CD8-positive, alpha-beta memory T cell (primary cell): Measurements from ENCODE around the gene TM7SF2. TPM values are rescaled to one million over a fixed set of nuclear protein-coding genes. Genes with fewer than 3 reads are reported as not detected.

Experiments
- CTCF ChIA-PET: fragments of 350-600 bp; sonication (Branson Sonifier 250); formaldehyde crosslinking; loops from one replicate; lab custom pipeline; 2021; ENCODE audit warnings: antibody characterized with exemption; lab: Charles Lee
- POLR2A ChIA-PET: fragments of 350-600 bp; sonication (Branson Sonifier 250); formaldehyde crosslinking; loops from one replicate; lab custom pipeline; 2021; ENCODE audit warnings: antibody characterized with exemption; lab: Charles Lee
- DNase-seq, 5 donors: peaks; one replicate each; pipeline versions ENCODE4 v3.0.0 to v3.0.0-alpha.2; 2020 to 2022; ENCODE audit warnings: mixed read lengths in 1 of 5
- H3K27ac ChIP-seq: one replicate; pipeline ENCODE4 v1.7.0; 2013; ENCODE audit warnings: low read depth, mild to moderate bottlenecking, low read length, moderate library complexity
- H3K27me3 ChIP-seq: 2 replicates; pipeline ENCODE4 v1.7.0; 2013; ENCODE audit warnings: low read length, mild to moderate bottlenecking; ENCODE audit not compliant: insufficient read depth, poor library complexity, severe bottlenecking
- H3K36me3 ChIP-seq: 2 replicates; pipeline ENCODE4 v1.7.0; 2013; ENCODE audit warnings: mild to moderate bottlenecking, low read length, moderate library complexity; ENCODE audit not compliant: insufficient read depth
- H3K4me1 ChIP-seq: 2 replicates; pipeline ENCODE4 v1.7.0; 2013; ENCODE audit warnings: mild to moderate bottlenecking, low read length, moderate library complexity; ENCODE audit not compliant: insufficient read depth
- H3K4me3 ChIP-seq: 2 replicates; pipeline ENCODE4 v1.7.0; 2013; ENCODE audit warnings: mild to moderate bottlenecking, low read length
- H3K9me3 ChIP-seq: 2 replicates; pipeline ENCODE4 v1.7.0; 2013; ENCODE audit warnings: mild to moderate bottlenecking, low read length
- H3K27ac Mint-ChIP-seq, 8 donors: one replicate each; pipeline ENCODE4 v1.8.0; 2020 to 2021; ENCODE audit warnings: mixed read lengths in 8 of 8, mild to moderate bottlenecking in 6 of 8, inconsistent platforms in 3 of 8, moderate library complexity in 3 of 8
- H3K27me3 Mint-ChIP-seq, 2 donors: one replicate each; pipeline ENCODE4 v1.8.0; 2020 to 2021; ENCODE audit warnings: mixed read lengths in 2 of 2, mild to moderate bottlenecking in 1 of 2, moderate library complexity in 1 of 2
- H3K36me3 Mint-ChIP-seq, 3 donors: one replicate each; pipeline ENCODE4 v1.8.0; 2020 to 2021; ENCODE audit warnings: mixed read lengths in 3 of 3, inconsistent platforms in 1 of 3, mild to moderate bottlenecking in 1 of 3
- H3K4me1 Mint-ChIP-seq, 3 donors: one replicate each; pipeline ENCODE4 v1.8.0; 2020 to 2021; ENCODE audit warnings: mixed read lengths in 3 of 3, inconsistent platforms in 1 of 3, mild to moderate bottlenecking in 1 of 3
- H3K4me3 Mint-ChIP-seq, 7 donors: one replicate each; pipeline ENCODE4 v1.8.0; 2020 to 2021; ENCODE audit warnings: mixed read lengths in 7 of 7, mild to moderate bottlenecking in 6 of 7, moderate library complexity in 4 of 7, inconsistent platforms in 2 of 7
- H3K9me3 Mint-ChIP-seq, 5 donors: one replicate each; pipeline ENCODE4 v1.8.0; 2020 to 2022; ENCODE audit warnings: mixed read lengths in 5 of 5, mild to moderate bottlenecking in 3 of 5, moderate library complexity in 2 of 5, inconsistent platforms in 1 of 5
- polyA plus RNA-seq: library from polyadenylated mRNA; unstranded; fragments of 300-500 nt; fragmentation: Illumina TruSeq; gene quantifications from one replicate; pipeline ENCODE4 v1.2.3, GENCODE V29; 2021
- total RNA-seq, 2 experiments: library from RNA; stranded (reverse); gene quantifications; one replicate each; pipeline ENCODE4 v1.2.3, GENCODE V29; 2021

TM7SF2 gene
- total and polyA plus RNA-seq, 3 experiments from 2014 or later = 11.1 to 17.9 (median 17.8) TPM

GRCh38 chr11:65104628-65105027 is 7.0 kb upstream of the TM7SF2 start:
- no peak overlapping the region for H3K27ac ChIP-seq

GRCh38 chr11:65107078-65107477 is 4.6 kb upstream of the TM7SF2 start:
- no peak overlapping the region for H3K4me3 Mint-ChIP-seq
- Histone ChIP-seq H3K9me3 (no peaks in the 10 kb centered on the region), H3K27me3 (no peaks in the 10 kb centered on the region), H3K4me1 (peaks cover 17% of the 10 kb centered on the region), H3K4me3 (no peak overlapping the region), H3K27ac (no peak overlapping the region), H3K36me3 (peaks cover 21% of the 10 kb centered on the region)
- no peaks in the 10 kb centered on the region for H3K27me3 Mint-ChIP-seq
- ChIA-PET CTCF (no interaction called here), POLR2A (no interaction called here)
- DNase-seq = no peak
- H3K9me3 Mint-ChIP-seq = no peaks in the 10 kb centered on the region
- H3K36me3 Mint-ChIP-seq = peaks cover 0 to 62% (median 9%) of the 10 kb centered on the region in 3 donors
- peaks cover 23 to 37% (median 31%) of the 10 kb centered on the region in 3 donors for H3K4me1 Mint-ChIP-seq
- H3K27ac Mint-ChIP-seq = peak overlapping the region in 2 of 8 donors; percentile 68 to 83

More at GRCh38 chr11:65104628-65105027, 7.0 kb upstream of the TM7SF2 start:
- no peaks in the 10 kb centered on the region for H3K27me3 ChIP-seq
- no peak overlapping the region for H3K4me3 ChIP-seq
- H3K9me3 ChIP-seq = no peaks in the 10 kb centered on the region
- ChIA-PET POLR2A (no interaction called here), CTCF (interaction anchor here (2.5 kb wide), 1 partner anchor 12 kb away, joined by 5 read pairs; the partner anchor contains the start of gene ZNHIT2)
- H3K27ac Mint-ChIP-seq = peak overlapping the region in 2 of 8 donors; percentile 73 to 76
- peak overlapping the region in 1 of 7 donors; percentile 51 for H3K4me3 Mint-ChIP-seq
- H3K36me3 ChIP-seq = peaks cover 18% of the 10 kb centered on the region
- peaks cover 7 to 19% (median 15%) of the 10 kb centered on the region in 3 donors for H3K4me1 Mint-ChIP-seq
- no peaks in the 10 kb centered on the region for H3K4me1 ChIP-seq
- H3K9me3 Mint-ChIP-seq = no peaks in the 10 kb centered on the region
- peaks cover 0 to 71% (median 9%) of the 10 kb centered on the region in 3 donors for H3K36me3 Mint-ChIP-seq
- no peak for DNase-seq
- peaks cover 0 to 2% of the 10 kb centered on the region in 2 donors for H3K27me3 Mint-ChIP-seq

DNA sequence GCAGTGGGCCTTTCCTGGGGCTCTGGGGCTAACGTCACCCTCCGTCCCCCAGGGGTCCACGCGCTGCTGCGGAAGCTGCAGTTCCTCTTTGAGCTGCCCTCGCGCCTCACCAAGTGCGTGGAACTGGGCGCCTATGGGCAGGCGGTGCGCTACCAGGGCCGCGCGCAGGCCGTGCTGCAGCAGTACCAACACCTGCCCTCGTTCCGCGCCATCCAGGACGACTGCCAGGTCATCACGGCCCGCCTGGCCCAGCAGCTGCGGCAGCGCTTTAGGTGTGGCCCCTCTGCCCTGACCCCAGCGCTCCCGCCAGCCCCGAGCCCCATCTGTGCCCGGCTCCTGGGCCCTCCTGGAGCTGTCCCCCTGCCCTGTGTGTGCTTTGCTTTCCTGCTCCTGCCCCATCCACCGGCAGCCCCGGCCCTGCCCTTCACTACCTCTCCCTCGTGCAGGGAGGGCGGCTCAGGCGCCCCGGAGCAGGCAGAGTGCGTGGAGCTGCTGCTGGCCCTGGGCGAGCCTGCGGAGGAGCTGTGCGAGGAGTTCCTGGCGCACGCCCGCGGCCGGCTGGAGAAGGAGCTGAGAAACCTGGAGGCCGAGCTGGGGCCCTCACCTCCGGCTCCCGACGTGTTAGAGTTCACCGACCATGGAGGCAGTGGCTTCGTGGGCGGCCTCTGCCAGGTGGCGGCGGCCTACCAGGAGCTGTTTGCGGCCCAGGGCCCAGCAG is 3.8 kb upstream of the TM7SF2 start:
- Histone ChIP-seq H3K27me3 (no peaks in the 10 kb centered on the region), H3K27ac (no peak overlapping the region), H3K9me3 (no peaks in the 10 kb centered on the region), H3K4me3 (no peak overlapping the region), H3K4me1 (peaks cover 20% of the 10 kb centered on the region), H3K36me3 (peaks cover 21% of the 10 kb centered on the region)
- POLR2A ChIA-PET = interaction anchor here (0.9 to 1.9 kb wide), 2 partner anchors 11 to 28 kb away, joined by 4 to 5 read pairs; partner anchors contain the start of gene VPS51
- no peak for DNase-seq
- no peak overlapping the region for H3K4me3 Mint-ChIP-seq
- peaks cover 23 to 42% (median 31%) of the 10 kb centered on the region in 3 donors for H3K4me1 Mint-ChIP-seq
- CTCF ChIA-PET = interaction anchor here (0.6 to 1.2 kb wide), 2 partner anchors 9 to 27 kb away, joined by 3 read pairs; partner anchors contain the start of gene ZNHIT2
- no peaks in the 10 kb centered on the region for H3K9me3 Mint-ChIP-seq
- peaks cover 0 to 55% (median 9%) of the 10 kb centered on the region in 3 donors for H3K36me3 Mint-ChIP-seq
- H3K27ac Mint-ChIP-seq = no peak overlapping the region
- H3K27me3 Mint-ChIP-seq = peaks cover 0 to under 1% of the 10 kb centered on the region in 2 donors

DNA sequence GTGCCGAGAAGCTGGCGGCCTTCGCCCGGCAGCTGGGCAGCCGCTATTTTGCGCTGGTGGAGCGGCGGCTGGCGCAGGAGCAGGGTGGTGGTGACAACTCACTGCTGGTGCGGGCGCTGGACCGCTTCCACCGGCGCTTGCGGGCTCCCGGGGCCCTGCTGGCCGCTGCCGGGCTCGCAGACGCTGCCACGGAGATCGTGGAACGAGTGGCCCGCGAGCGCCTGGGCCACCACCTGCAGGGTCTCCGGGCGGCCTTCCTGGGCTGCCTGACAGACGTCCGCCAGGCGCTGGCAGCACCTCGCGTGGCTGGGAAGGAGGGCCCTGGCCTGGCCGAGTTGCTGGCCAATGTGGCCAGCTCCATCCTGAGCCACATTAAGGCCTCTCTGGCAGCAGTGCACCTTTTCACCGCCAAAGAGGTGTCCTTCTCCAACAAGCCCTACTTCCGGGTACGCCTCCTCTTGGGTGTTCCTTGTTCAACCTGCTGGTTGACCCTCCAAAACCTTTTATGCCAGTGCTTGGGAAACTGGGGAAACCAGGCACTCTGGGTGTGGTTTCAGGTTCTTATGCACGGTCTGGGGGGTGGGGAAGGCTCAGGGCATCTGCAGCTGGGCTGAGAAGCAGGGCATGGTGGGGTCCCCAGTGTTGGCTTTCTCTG is 3.1 kb upstream of the TM7SF2 start:
- POLR2A ChIA-PET = interaction anchor here (0.6 to 1.9 kb wide), 3 partner anchors 9 to 27 kb away, joined by 4 to 5 read pairs (median 5); partner anchors contain the start of genes VPS51 and ZNHIT2
- H3K36me3 Mint-ChIP-seq = peaks cover 0 to 48% (median 9%) of the 10 kb centered on the region in 3 donors
- H3K4me1 Mint-ChIP-seq = peaks cover 30 to 42% (median 31%) of the 10 kb centered on the region in 3 donors
- H3K27me3 Mint-ChIP-seq = peaks cover 0 to 2% of the 10 kb centered on the region in 2 donors
- Histone ChIP-seq H3K27me3 (no peaks in the 10 kb centered on the region), H3K4me3 (no peak overlapping the region), H3K4me1 (peaks cover 27% of the 10 kb centered on the region), H3K36me3 (peaks cover 21% of the 10 kb centered on the region), H3K27ac (no peak overlapping the region), H3K9me3 (no peaks in the 10 kb centered on the region)
- H3K27ac Mint-ChIP-seq = no peak overlapping the region
- CTCF ChIA-PET = interaction anchor here (0.6 to 6.1 kb wide), 5 partner anchors 9 to 27 kb away, joined by 3 to 104 read pairs (median 3); partner anchors contain the start of genes FAU, MRPL49, VPS51 and ZNHIT2
- DNase-seq = no peak
- H3K4me3 Mint-ChIP-seq = no peak overlapping the region
- no peaks in the 10 kb centered on the region for H3K9me3 Mint-ChIP-seq

GRCh38 chr11:65109231-65110198 is 2.2 kb upstream of the TM7SF2 start:
- H3K27me3 Mint-ChIP-seq = peaks cover 0 to 2% of the 10 kb centered on the region in 2 donors
- POLR2A ChIA-PET = interaction anchor here (0.5 to 4.9 kb wide), 6 partner anchors 8 to 13 kb away, joined by 4 to 40 read pairs (median 5); partner anchors contain the start of genes FAU, MRPL49, VPS51 and ZNHIT2
- no peak for DNase-seq

DNA sequence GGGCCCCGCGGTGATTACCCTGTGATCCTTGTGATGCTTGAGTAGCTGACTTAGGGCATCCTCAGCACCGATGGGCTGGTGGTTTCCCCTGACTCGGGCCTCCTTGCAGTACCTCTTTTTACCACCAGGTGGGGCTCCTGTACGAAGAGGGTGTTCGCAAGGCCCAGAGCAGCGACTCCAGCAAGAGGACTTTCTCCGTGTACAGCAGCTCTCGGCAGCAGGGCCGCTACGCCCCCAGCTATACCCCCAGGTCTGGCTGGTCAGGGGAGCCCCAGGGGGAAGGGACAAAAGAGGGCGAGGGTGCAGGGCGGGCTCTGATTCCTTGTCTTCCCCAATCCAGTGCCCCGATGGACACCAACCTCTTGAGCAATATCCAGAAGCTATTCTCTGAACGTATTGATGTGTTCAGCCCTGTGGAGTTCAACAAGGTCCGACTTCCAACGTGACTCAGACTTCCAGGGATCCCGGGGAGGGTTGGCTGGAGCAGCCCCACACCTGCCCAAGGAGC is 1.3 kb upstream of the TM7SF2 start:
- H3K9me3 Mint-ChIP-seq = no peaks in the 10 kb centered on the region
- H3K27ac Mint-ChIP-seq = peak overlapping the region; percentile 50 to 95 (median 86)
- H3K4me3 ChIP-seq = no peak overlapping the region
- POLR2A ChIA-PET = interaction anchor here (0.5 to 4.9 kb wide), 8 partner anchors 10 to 358 kb away, joined by 3 to 40 read pairs (median 4); partner anchors contain the start of genes ARL2, FAU, MRPL49 and VPS51
- H3K9me3 ChIP-seq = no peaks in the 10 kb centered on the region
- peaks cover 33% of the 10 kb centered on the region for H3K4me1 ChIP-seq
- peaks cover 19% of the 10 kb centered on the region for H3K36me3 ChIP-seq
- peaks cover 0 to 2% of the 10 kb centered on the region in 2 donors for H3K27me3 Mint-ChIP-seq
- peak overlapping the region; percentile 15 for H3K27ac ChIP-seq
- H3K4me3 Mint-ChIP-seq = peak overlapping the region in 5 of 7 donors; percentile 29 to 84 (median 57)
- H3K4me1 Mint-ChIP-seq = peaks cover 30 to 46% (median 31%) of the 10 kb centered on the region in 3 donors
- CTCF ChIA-PET = interaction anchor here (0.7 to 6.1 kb wide), 22 partner anchors 10 to 345 kb away, joined by 3 to 104 read pairs (median 4); partner anchors contain the start of genes ARL2, CAPN1, CDC42EP2 and CDCA5
- H3K27me3 ChIP-seq = no peaks in the 10 kb centered on the region
- DNase-seq = peak; percentile 84 to 95 (median 92)
- H3K36me3 Mint-ChIP-seq = peaks cover 0 to 37% (median 8%) of the 10 kb centered on the region in 3 donors

More at GRCh38 chr11:65109231-65110198, 2.2 kb upstream of the TM7SF2 start:
- H3K27me3 ChIP-seq = no peaks in the 10 kb centered on the region
- H3K27ac ChIP-seq = no peak overlapping the region
- H3K4me1 Mint-ChIP-seq = peaks cover 33 to 44% (median 33%) of the 10 kb centered on the region in 3 donors
- peak overlapping the region; percentile 50 to 95 (median 86) for H3K27ac Mint-ChIP-seq
- H3K9me3 Mint-ChIP-seq = no peaks in the 10 kb centered on the region
- H3K36me3 Mint-ChIP-seq = peaks cover 0 to 43% (median 9%) of the 10 kb centered on the region in 3 donors
- H3K36me3 ChIP-seq = peaks cover 21% of the 10 kb centered on the region
- H3K4me3 Mint-ChIP-seq = peak overlapping the region in 1 of 7 donors; percentile 84
- CTCF ChIA-PET = interaction anchor here (0.9 to 6.1 kb wide), 15 partner anchors 8 to 344 kb away, joined by 3 to 104 read pairs (median 4); partner anchors contain the start of genes ARL2, CAPN1, CDCA5 and FAU
- H3K4me3 ChIP-seq = no peak overlapping the region
- no peaks in the 10 kb centered on the region for H3K9me3 ChIP-seq
- peaks cover 32% of the 10 kb centered on the region for H3K4me1 ChIP-seq
